ENCODE measurements around the gene VPS37C.
A peak's percentile ranks its signal among the peaks of the same experiment; 100 is the strongest.

The VPS37C gene

GRCh38 chr11:61198361-61198760 lies 37.1 kb upstream of the VPS37C start:
- no peak overlapping the region for H3K23ac ChIP-seq (ENCODE audit: low read depth, low read length, poor library complexity)
- H4K91ac ChIP-seq (ENCODE audit: low read depth, low read length, poor library complexity): no peak overlapping the region
- H2BK5ac ChIP-seq (ENCODE audit: low read length): no peak overlapping the region
- H3K4me1 ChIP-seq (ENCODE audit: control insufficient read depth in 2 of 2, insufficient read depth in 1 of 2, low read depth in 1 of 2, low read length in 2 of 2): no peaks in the 10 kb centered on the region
- peaks cover 0 to 9% (median 0%) of the 10 kb centered on the region in 3 experiments for H3K27me3 ChIP-seq (ENCODE audit: control insufficient read depth in 3 of 3, insufficient read depth in 3 of 3, low read depth in 1 of 3, low read length in 3 of 3)
- H3K79me1 ChIP-seq (ENCODE audit: low read depth, low read length): no peaks in the 10 kb centered on the region
- WGBS, 2 donors (ENCODE audit: extremely low coverage in 2 of 2, insufficient read length in 2 of 2, insufficient replicate concordance in 1 of 2): no CpG with 5 or more reads among the region's 6 CpGs
- no peak for DNase-seq (ENCODE audit: low spot score)
- H2BK12ac ChIP-seq (ENCODE audit: low read length): no peak overlapping the region
- no peak overlapping the region for H2BK15ac ChIP-seq (ENCODE audit: low read length)
- H3K27ac ChIP-seq (replicated peaks; ENCODE audit: low read length): no peak overlapping the region
- no peak overlapping the region for H2AFZ ChIP-seq (ENCODE audit: low read length)
- peak overlapping the region; percentile 36 for H3K9ac ChIP-seq (ENCODE audit: low read depth, low read length, poor library complexity)
- no peak overlapping the region for H2BK120ac ChIP-seq (ENCODE audit: low read depth, low read length)
- H3K18ac ChIP-seq (ENCODE audit: low read length): no peak overlapping the region
- H3K4me2 ChIP-seq (ENCODE audit: insufficient read depth, low read length, poor library complexity, severe bottlenecking): no peak overlapping the region
- H4K8ac ChIP-seq (ENCODE audit: low read depth, low read length): no peak overlapping the region
- H3K14ac ChIP-seq (ENCODE audit: low read length): no peak overlapping the region
- peaks cover 0 to 2% of the 10 kb centered on the region in 2 donors for H3K9me3 ChIP-seq (replicated peaks in 1 of 2; ENCODE audit: control insufficient read depth in 2 of 2, insufficient read depth in 1 of 2, low read depth in 1 of 2, low read length in 2 of 2)
- H3K4ac ChIP-seq (ENCODE audit: low read length): no peak overlapping the region
- peak overlapping the region; percentile 70 for H2AK5ac ChIP-seq (ENCODE audit: low read depth, low read length)
- no peak overlapping the region for H3K4me3 ChIP-seq (ENCODE audit: low read length in 2 of 2)
- H3K36me3 ChIP-seq (replicated peaks in 1 of 2; ENCODE audit: control insufficient read depth in 2 of 2, insufficient read depth in 2 of 2, low read length in 2 of 2): no peaks in the 10 kb centered on the region

DNA sequence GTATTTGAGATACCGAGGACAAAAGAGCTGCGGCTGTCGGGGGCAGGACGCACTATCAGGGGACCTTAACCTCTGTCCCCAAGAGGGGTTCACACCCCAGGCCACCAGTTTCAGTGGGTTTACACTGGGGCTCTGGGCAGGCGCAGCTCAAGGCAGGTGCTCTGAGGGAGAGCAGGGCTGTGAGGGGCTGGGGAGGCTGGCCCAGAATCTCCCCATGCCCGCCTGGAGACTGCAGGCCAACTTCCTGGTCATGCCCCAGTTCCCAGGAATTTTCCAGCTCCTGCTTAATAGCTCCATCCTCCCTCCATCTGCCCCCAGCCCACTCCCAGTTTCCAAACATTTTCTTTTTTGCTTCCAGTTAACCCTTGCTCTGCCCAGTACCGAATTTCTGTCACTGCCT lies 34.5 kb upstream of the VPS37C start:
- Histone ChIP-seq H3K9me3 (replicated peaks in 1 of 2; ENCODE audit: control insufficient read depth in 2 of 2, insufficient read depth in 1 of 2, low read depth in 1 of 2, low read length in 2 of 2) (peaks cover 0 to 2% of the 10 kb centered on the region in 2 donors), H2AFZ (ENCODE audit: low read length) (no peak overlapping the region)
- WGBS, 2 donors (ENCODE audit: extremely low coverage in 2 of 2, insufficient read length in 2 of 2, insufficient replicate concordance in 1 of 2): no CpG with 5 or more reads among the region's 7 CpGs

DNA sequence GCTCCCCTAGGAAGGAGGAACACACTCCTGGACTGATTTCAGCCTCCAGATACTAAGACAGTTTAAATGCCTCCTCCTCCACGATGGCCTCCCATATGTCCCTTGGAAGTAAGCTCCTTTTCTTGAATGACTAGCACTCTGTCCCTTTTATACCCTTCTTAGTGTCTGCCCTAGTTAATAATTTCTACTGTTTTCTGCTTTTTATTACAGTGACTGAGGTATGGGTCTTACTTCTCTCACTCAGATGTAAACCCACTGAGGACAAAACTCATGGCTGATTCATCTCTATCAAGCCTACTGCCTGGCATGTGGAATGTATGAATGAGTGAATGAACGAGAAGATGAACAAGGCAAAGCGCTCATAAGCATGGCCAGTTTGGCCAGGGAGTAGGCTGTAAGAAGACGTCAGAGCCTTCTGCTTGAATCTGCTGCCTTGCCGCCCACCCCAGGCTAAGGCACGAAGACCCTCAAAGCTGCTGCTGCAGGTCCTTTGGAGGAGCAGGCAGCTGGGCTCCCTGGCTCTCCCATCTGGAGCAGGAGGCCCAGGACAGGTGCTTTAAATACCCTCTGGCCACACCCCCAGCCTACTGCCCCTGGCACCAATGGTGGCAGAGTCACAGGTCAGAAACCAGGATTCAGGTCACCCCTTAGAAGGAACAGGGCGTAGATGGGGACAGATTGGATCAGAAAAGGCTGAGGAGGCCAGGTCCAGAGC lies 33.9 kb upstream of the VPS37C start:
- H3K4ac ChIP-seq (ENCODE audit: low read length): no peak overlapping the region
- WGBS, 2 donors (ENCODE audit: extremely low coverage in 2 of 2, insufficient read length in 2 of 2, insufficient replicate concordance in 1 of 2): no CpG with 5 or more reads among the region's 7 CpGs
- peaks cover 0 to 9% (median 0%) of the 10 kb centered on the region in 3 experiments for H3K27me3 ChIP-seq (ENCODE audit: control insufficient read depth in 3 of 3, insufficient read depth in 3 of 3, low read depth in 1 of 3, low read length in 3 of 3)
- H2AFZ ChIP-seq (ENCODE audit: low read length): no peak overlapping the region
- peaks cover 0 to 2% of the 10 kb centered on the region in 2 donors for H3K9me3 ChIP-seq (replicated peaks in 1 of 2; ENCODE audit: control insufficient read depth in 2 of 2, insufficient read depth in 1 of 2, low read depth in 1 of 2, low read length in 2 of 2)
- H4K91ac ChIP-seq (ENCODE audit: low read depth, low read length, poor library complexity): no peak overlapping the region
- H3K4me2 ChIP-seq (ENCODE audit: insufficient read depth, low read length, poor library complexity, severe bottlenecking): no peak overlapping the region
- H3K14ac ChIP-seq (ENCODE audit: low read length): no peak overlapping the region
- no peaks in the 10 kb centered on the region for H3K4me1 ChIP-seq (ENCODE audit: control insufficient read depth in 2 of 2, insufficient read depth in 1 of 2, low read depth in 1 of 2, low read length in 2 of 2)
- H2BK120ac ChIP-seq (ENCODE audit: low read depth, low read length): no peak overlapping the region
- no peak overlapping the region for H3K23ac ChIP-seq (ENCODE audit: low read depth, low read length, poor library complexity)
- H3K27ac ChIP-seq (replicated peaks; ENCODE audit: low read length): no peak overlapping the region
- H3K79me1 ChIP-seq (ENCODE audit: low read depth, low read length): no peaks in the 10 kb centered on the region
- no peak for DNase-seq (ENCODE audit: low spot score)
- no peak overlapping the region for H2AK5ac ChIP-seq (ENCODE audit: low read depth, low read length)
- no peak overlapping the region for H2BK12ac ChIP-seq (ENCODE audit: low read length)
- no peak overlapping the region for H3K9ac ChIP-seq (ENCODE audit: low read depth, low read length, poor library complexity)
- H2BK15ac ChIP-seq (ENCODE audit: low read length): no peak overlapping the region
- no peak overlapping the region for H3K18ac ChIP-seq (ENCODE audit: low read length)
- no peak overlapping the region for H2BK5ac ChIP-seq (ENCODE audit: low read length)
- no peaks in the 10 kb centered on the region for H3K36me3 ChIP-seq (replicated peaks in 1 of 2; ENCODE audit: control insufficient read depth in 2 of 2, insufficient read depth in 2 of 2, low read length in 2 of 2)
- no peak overlapping the region for H4K8ac ChIP-seq (ENCODE audit: low read depth, low read length)
- no peak overlapping the region for H3K4me3 ChIP-seq (ENCODE audit: low read length in 2 of 2)

More for the DNA sequence above, 34.5 kb upstream of the VPS37C start:
- no peak overlapping the region for H2BK15ac ChIP-seq (ENCODE audit: low read length)
- peak overlapping the region; percentile 24 for H2BK5ac ChIP-seq (ENCODE audit: low read length)
- no peak overlapping the region for H2BK120ac ChIP-seq (ENCODE audit: low read depth, low read length)
- no peak overlapping the region for H3K4me2 ChIP-seq (ENCODE audit: insufficient read depth, low read length, poor library complexity, severe bottlenecking)
- no peak overlapping the region for H3K23ac ChIP-seq (ENCODE audit: low read depth, low read length, poor library complexity)
- H2AK5ac ChIP-seq (ENCODE audit: low read depth, low read length): no peak overlapping the region
- H3K79me1 ChIP-seq (ENCODE audit: low read depth, low read length): no peaks in the 10 kb centered on the region
- H3K4me3 ChIP-seq (ENCODE audit: low read length in 2 of 2): no peak overlapping the region
- no peaks in the 10 kb centered on the region for H3K36me3 ChIP-seq (replicated peaks in 1 of 2; ENCODE audit: control insufficient read depth in 2 of 2, insufficient read depth in 2 of 2, low read length in 2 of 2)
- no peaks in the 10 kb centered on the region for H3K4me1 ChIP-seq (ENCODE audit: control insufficient read depth in 2 of 2, insufficient read depth in 1 of 2, low read depth in 1 of 2, low read length in 2 of 2)
- H3K14ac ChIP-seq (ENCODE audit: low read length): no peak overlapping the region
- H2BK12ac ChIP-seq (ENCODE audit: low read length): no peak overlapping the region
- H4K91ac ChIP-seq (ENCODE audit: low read depth, low read length, poor library complexity): no peak overlapping the region
- H3K4ac ChIP-seq (ENCODE audit: low read length): no peak overlapping the region
- H3K27me3 ChIP-seq (ENCODE audit: control insufficient read depth in 3 of 3, insufficient read depth in 3 of 3, low read depth in 1 of 3, low read length in 3 of 3): peaks cover 0 to 9% (median 0%) of the 10 kb centered on the region in 3 experiments
- H3K27ac ChIP-seq (replicated peaks; ENCODE audit: low read length): no peak overlapping the region
- H3K18ac ChIP-seq (ENCODE audit: low read length): peak overlapping the region; percentile 51
- no peak overlapping the region for H4K8ac ChIP-seq (ENCODE audit: low read depth, low read length)
- no peak for DNase-seq (ENCODE audit: low spot score)
- H3K9ac ChIP-seq (ENCODE audit: low read depth, low read length, poor library complexity): no peak overlapping the region

DNA sequence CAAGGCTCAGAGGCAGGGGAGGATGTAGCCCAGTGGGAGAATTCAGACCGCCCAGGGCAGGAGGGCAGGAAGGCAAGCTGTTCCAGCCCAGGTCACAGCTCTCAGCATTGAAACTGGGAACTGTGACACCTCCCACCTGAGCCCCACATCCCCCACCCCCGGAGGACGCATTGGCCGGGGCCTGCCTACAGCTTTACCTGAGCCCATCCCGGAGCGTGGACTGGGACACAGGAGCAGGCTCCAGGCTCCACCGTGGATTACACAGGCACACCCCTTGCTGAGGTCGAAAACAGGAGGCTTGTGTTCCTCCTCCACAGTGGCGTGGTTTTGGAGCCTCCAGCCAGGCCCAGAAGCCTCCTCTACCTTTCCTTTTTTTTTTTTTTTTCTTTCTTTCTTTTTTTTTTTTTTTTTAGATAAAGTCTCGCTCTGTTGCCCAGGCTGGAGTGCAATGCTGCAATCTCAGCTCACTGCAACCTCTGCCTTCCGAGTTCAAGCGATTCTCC lies 33.0 kb upstream of the VPS37C start:
- Histone ChIP-seq H3K4ac (ENCODE audit: low read length) (peak overlapping the region; percentile 66), H2AFZ (ENCODE audit: low read length) (peak overlapping the region; percentile 17), H3K23ac (ENCODE audit: low read depth, low read length, poor library complexity) (no peak overlapping the region), H3K9ac (ENCODE audit: low read depth, low read length, poor library complexity) (no peak overlapping the region), H2BK15ac (ENCODE audit: low read length) (peak overlapping the region; percentile 35), H3K18ac (ENCODE audit: low read length) (no peak overlapping the region), H3K27ac (replicated peaks; ENCODE audit: low read length) (no peak overlapping the region), H2BK5ac (ENCODE audit: low read length) (no peak overlapping the region), H3K27me3 (ENCODE audit: control insufficient read depth in 3 of 3, insufficient read depth in 3 of 3, low read depth in 1 of 3, low read length in 3 of 3) (peaks cover 0 to 9% (median 0%) of the 10 kb centered on the region in 3 experiments), H4K91ac (ENCODE audit: low read depth, low read length, poor library complexity) (no peak overlapping the region), H3K4me3 (ENCODE audit: low read length in 2 of 2) (no peak overlapping the region), H3K14ac (ENCODE audit: low read length) (no peak overlapping the region), H3K36me3 (replicated peaks in 1 of 2; ENCODE audit: control insufficient read depth in 2 of 2, insufficient read depth in 2 of 2, low read length in 2 of 2) (no peaks in the 10 kb centered on the region), H3K4me2 (ENCODE audit: insufficient read depth, low read length, poor library complexity, severe bottlenecking) (no peak overlapping the region), H3K4me1 (ENCODE audit: control insufficient read depth in 2 of 2, insufficient read depth in 1 of 2, low read depth in 1 of 2, low read length in 2 of 2) (no peaks in the 10 kb centered on the region), H2BK12ac (ENCODE audit: low read length) (no peak overlapping the region), H3K9me3 (replicated peaks in 1 of 2; ENCODE audit: control insufficient read depth in 2 of 2, insufficient read depth in 1 of 2, low read depth in 1 of 2, low read length in 2 of 2) (peaks cover 0 to 2% of the 10 kb centered on the region in 2 donors), H2AK5ac (ENCODE audit: low read depth, low read length) (no peak overlapping the region), H3K79me1 (ENCODE audit: low read depth, low read length) (no peaks in the 10 kb centered on the region), H2BK120ac (ENCODE audit: low read depth, low read length) (no peak overlapping the region), H4K8ac (ENCODE audit: low read depth, low read length) (no peak overlapping the region)
- WGBS, 2 donors (ENCODE audit: extremely low coverage in 2 of 2, insufficient read length in 2 of 2, insufficient replicate concordance in 1 of 2): no CpG with 5 or more reads among the region's 12 CpGs
- DNase-seq (ENCODE audit: low spot score): no peak

Measured in neuronal stem cell (in vitro differentiated cells).